Activated T-cell treated with anti-CD3 and anti-CD28 coated beads for 24 hours (primary cell): ENCODE results near the gene GPR137C.

Experiments
- DNase-seq: peaks from one replicate; pipeline ENCODE4 v3.0.0-alpha.2; 2020; ENCODE audit warnings: low read depth

GPR137C gene

GRCh38 chr14:52552063-52552988 lies at the start of gene GPR137C, which contains the start of gene TXNDC16:
TSS of gene GPR137C (plus strand) at chr14:52552836. CDS start at chr14:52553148, 312 bp downstream.
TSS of gene TXNDC16 (minus strand) at chr14:52552505. CDS start at chr14:52543557, 8,948 bp downstream.
- DNase-seq, result peak; percentile 100

- DNase-seq, result no peak
These were observed 39.4 kb upstream of the GPR137C start for GRCh38 chr14:52513249-52513648.

GRCh38 chr14:52514046-52514811 lies 38.4 kb upstream of the GPR137C start:
- DNase-seq, result no peak

GRCh38 chr14:52522033-52522432 lies 30.6 kb upstream of the GPR137C start:
- no peak for DNase-seq

GRCh38 chr14:52522581-52523345 lies 29.9 kb upstream of the GPR137C start:
- no peak for DNase-seq

- no peak for DNase-seq
These were observed 25.6 kb upstream of the GPR137C start for GRCh38 chr14:52527052-52527451.

GRCh38 chr14:52531481-52531880 lies 21.2 kb upstream of the GPR137C start:
- DNase-seq, result no peak

- DNase-seq, result no peak
These were observed 16.4 kb upstream of the GPR137C start for GRCh38 chr14:52536269-52536668.

- DNase-seq, result no peak
These were observed 14.0 kb upstream of the GPR137C start for GRCh38 chr14:52538623-52539022.

- no peak for DNase-seq
These were observed 6.9 kb upstream of the GPR137C start for GRCh38 chr14:52545584-52546317.

GRCh38 chr14:52546318-52546670 lies 6.3 kb upstream of the GPR137C start:
- DNase-seq, result no peak

- no peak for DNase-seq
These were observed 5.6 kb upstream of the GPR137C start for GRCh38 chr14:52547027-52547426.

GRCh38 chr14:52547526-52547925 lies 5.1 kb upstream of the GPR137C start:
- DNase-seq, result no peak

GRCh38 chr14:52550661-52551060 lies 2.0 kb upstream of the GPR137C start:
- no peak for DNase-seq

GRCh38 chr14:52551205-52551604 lies 1.4 kb upstream of the GPR137C start:
- DNase-seq, result no peak

GRCh38 chr14:52551696-52552062 lies 957 bp upstream of the GPR137C start:
- no peak for DNase-seq

- peak; percentile 7 for DNase-seq
These were observed 500 bp downstream of the GPR137C start for GRCh38 chr14:52553002-52553670.

GRCh38 chr14:52553671-52554575 lies 1.3 kb downstream of the GPR137C start:
- DNase-seq, result peak; percentile 62

- no peak for DNase-seq
These were observed 6.1 kb downstream of the GPR137C start for GRCh38 chr14:52558688-52559087.

- no peak for DNase-seq
These were observed 10.5 kb downstream of the GPR137C start for GRCh38 chr14:52563120-52563519.
